ENCODE measurements around the gene ISG20L2.

Gene ISG20L2

DNA sequence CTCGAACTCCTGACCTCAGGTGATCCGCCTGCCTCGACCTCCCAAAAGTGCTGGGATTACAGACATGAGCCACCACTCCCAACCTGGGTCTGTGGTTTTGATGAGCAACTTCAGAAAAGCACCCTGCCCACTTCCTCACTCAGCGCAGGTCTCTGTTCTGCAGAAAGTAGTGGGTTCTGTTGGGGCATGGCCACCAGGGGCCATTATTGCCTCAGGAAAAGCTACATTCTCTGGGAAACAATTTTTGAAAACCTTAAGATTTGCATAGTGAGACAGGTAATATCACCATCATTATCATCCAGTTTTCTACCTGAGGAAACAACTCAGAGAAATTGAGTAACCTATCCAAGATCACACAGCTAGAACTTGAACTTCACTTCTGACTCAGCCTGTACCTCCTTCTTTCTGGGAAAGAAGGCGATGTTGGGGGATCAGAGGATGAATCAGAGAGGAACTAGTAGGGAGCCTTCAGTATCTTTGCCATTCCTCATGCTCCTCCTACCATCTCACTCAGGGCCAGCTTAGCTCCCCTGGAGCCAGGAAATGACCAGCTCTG, 44.3 kb downstream of the ISG20L2 start:
- DNase-seq, result no peak

DNA sequence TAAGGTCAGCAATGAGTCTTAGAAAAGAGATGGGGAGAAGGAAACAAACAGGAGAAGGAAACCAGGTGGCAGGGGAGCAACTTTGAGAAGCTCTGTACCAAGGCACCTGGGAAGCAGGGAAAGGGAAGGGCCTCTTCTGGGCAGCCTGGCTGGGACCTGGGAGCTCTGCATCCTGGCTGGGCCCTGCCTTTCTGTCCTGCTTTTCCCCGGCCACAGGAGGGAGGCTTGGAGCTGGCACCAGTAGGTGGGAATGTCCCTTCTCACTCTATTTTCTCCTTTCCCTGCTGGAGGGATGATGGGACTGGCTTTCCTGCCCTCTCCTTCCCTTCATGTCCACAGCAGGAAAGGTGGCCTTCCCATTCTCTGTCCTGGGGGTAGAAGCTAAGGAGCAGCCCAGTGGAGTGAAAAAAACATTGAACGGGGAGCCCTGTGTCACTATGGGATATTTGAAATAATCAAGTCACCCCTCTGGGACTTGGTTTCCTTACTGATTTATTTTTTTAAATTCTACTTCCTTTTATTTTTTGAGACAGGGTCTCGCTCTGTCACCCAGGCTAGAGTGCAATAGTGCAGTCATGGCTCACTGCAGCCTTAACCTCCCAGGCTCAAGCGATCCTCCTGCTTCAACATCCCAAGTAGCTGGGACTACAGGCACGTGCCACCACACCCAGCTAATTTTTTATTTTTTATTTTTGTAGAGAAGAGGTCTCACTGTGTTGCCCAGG, 46.2 kb downstream of the ISG20L2 start:
- DNase-seq, result no peak

DNA sequence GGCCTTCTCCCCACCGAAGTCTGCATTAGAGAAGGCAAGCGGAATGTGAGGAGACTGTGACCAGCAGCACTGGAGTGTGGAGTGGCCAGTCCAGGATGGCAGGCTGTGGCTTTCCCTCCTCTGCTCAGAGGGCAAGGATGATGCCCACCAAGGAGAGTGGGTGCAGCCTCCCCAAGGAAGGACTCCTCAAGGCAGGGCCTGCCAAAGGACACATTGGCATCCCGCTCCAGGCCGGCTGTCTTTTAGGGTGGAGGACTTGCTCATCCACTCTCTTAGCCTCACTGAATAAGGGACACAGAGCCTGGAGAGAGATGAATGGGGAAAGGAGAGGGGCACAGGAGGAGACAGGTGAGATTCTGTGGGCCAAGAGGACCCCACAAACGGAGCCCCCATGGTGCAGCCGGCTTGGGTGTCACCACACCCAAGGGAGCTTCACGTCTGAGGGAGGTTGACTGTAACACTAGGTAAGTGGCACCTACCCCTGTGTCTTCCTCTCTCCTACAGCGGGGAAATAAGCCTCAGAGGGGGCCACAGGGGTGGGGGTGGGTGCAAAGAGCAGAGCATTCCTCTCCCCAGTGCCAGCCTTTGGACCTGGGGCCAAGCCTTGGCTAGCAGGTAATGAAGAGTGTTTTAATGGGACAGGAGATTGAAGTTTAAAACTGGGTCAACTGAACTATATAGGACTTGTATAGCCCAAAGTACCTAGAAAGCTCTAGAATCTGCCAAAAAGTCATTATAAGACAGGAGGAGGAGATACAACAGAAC, 47.2 kb downstream of the ISG20L2 start:
- DNase-seq, result no peak

DNA sequence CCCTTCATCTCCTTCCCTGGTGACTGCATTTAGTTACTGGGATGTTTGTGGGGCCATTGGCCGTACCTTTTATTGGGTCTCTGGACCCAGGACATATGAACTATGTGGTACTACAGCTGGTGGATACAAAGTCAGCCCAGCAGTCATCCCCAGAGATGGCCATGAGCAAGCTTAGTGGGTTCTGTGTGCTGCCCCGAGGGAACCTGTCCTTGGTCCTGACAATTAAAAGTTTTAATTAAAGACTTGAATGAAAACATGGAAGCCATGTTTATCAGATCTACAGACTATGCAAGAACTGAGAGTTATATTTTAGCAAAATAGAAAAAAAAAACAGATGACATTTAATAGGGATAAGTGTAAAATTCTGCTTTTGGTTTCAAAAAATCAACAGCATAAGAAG, 48.5 kb downstream of the ISG20L2 start:
- DNase-seq, result no peak

DNA sequence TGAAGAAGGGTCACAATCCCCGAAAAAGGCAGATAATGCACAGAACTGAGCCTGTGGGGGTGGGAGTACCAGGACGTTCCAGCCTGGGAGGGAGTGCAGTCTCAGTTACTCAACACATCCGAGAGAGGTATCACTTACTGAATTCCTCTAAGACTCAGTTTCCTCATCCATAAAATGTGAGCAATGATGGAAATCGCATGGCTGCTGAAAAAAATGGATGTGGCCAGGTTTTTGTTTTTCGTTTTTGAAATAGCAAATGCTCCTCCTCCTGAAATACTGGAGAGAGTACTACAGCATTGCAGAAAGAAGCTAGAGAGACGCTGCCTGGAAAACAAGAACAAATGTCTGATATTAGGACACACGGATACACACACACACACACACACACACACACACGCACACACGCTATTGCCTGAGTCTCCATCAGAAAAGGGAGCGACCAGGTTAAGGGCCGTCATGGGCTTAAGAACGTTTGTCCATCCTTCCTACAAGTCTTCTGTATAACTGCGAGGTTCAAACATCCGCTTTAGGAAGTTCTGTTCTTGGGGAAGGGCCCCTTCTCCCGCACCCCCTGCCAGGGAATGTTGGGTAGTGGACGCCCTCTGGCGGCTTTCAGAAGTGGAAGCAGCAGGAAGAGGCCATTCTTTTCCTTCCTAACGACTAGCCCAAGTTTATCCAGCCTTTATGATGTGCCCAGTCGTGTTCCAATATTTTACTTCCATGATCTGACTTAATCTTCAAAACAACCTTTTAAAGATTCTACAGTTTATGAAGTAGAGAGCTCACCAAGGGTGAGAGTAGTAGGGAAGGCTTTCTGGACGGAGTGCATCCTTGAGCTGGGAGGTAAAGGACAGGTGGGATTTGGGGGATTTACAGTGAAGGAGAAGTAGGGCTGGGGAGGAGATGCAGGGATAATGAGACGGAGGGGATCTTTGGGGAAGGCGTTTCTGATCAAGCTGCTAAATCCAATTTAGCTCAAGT, 50.7 kb downstream of the ISG20L2 start:
- no peak for DNase-seq

GRCh38 chr1:156676820-156677615, 51.5 kb downstream of the ISG20L2 start, which contains the start of gene NES:
TSS of gene NES (minus strand) at chr1:156677407. CDS start at chr1:156677264, 143 bp downstream.
- DNase-seq, result no peak

- DNase-seq, result no peak
Measured at GRCh38 chr1:156676114-156676819, 52.3 kb downstream of the ISG20L2 start.

DNA sequence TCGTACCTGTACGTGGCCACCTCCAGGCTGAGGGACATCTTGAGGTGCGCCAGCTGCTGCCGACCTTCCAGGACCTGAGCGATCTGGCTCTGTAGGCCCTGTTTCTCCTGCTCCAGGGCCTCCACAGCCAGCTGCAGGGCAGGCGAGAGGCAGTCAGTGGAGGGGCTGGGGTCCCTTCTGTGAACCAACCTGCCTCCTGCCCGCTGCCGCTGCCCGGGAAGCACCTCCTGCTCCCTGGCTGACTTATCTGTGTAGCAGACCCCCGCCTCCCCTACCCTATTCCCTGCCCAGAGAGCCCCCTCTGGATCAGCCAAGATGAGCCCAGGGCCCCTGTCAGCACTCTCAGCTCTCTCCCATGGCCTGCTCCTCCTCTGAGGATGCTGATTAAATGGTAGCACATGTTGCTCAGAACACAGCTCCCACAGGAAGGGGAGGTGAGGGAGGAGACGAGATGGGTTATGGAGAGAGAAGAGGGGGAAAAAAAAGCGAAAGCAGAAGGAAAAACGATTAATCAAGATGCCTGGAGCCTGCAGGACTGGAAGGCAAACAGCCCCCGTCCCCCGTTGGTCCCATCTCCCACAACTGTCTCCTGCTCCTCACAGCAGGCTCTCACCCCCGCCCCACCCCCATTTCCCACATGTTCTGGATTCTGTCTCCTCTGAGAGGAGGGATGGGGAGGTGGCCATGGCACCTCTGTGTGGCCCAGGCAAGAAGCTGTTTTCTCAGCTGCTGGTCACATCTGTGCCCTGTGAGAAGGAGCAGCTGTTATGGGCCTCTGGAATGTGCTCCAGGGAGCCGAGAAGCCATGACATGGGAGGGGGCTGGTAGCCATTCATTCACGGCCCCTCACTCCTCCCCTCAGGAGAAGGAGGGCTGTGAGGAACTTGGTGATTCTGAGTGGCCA, 53.1 kb downstream of the ISG20L2 start:
- DNase-seq, result no peak

DNA sequence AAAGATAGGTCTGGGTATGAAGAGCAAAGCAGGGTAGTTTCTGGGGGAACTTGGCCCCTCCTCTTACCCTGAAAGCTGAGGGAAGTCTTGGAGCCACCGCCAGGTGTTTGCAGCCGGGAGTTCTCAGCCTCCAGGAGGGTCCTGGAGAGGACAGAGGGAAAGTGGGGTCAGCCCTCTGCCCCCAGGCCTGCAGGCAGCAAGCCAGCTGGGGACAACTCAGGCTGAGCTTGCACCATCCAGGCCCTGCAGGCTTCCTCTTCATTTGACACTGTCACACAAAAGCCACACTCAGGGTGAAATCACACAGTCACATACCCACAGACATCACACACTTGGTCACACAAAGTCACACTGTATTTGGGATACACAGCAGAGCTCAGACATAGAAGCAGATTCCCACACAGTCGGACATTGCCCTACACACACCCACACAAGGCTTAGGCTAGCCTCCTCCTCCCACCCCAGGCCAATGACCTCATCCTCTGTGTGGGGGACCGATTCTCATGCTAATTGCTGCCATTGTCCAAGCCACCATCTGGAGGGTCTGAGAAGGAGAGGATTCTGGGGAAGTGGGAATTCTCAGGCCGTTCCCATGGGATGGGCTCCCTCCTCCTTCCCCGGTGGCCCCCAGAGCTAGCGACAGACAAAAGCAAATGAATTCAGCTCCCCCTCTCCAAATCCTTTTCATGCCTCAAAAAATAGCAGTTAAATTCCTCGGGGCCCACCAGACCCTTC, 55.0 kb downstream of the ISG20L2 start:
- no peak for DNase-seq

All from activated gamma-delta T cell (primary cell).